ENCODE measurements around the gene ACACA.

The ACACA gene

GRCh38 chr17:37131669-37132611, 274.7 kb downstream of the ACACA start:
- no peak for DNase-seq (ENCODE audit: low read depth)

GRCh38 chr17:37130984-37131446, 275.6 kb downstream of the ACACA start:
- DNase-seq (ENCODE audit: low read depth), result no peak

- no peak for DNase-seq (ENCODE audit: low read depth)
Measured at GRCh38 chr17:37124821-37125173, 281.8 kb downstream of the ACACA start.

GRCh38 chr17:37123941-37124820, 282.5 kb downstream of the ACACA start:
- no peak for DNase-seq (ENCODE audit: low read depth)

- DNase-seq (ENCODE audit: low read depth), result no peak
Measured at GRCh38 chr17:37123386-37123785, 283.2 kb downstream of the ACACA start.

- no peak for DNase-seq (ENCODE audit: low read depth)
Measured at GRCh38 chr17:37121616-37122015, 285.0 kb downstream of the ACACA start.

- DNase-seq (ENCODE audit: low read depth), result no peak
Measured at GRCh38 chr17:37118366-37119137, 288.1 kb downstream of the ACACA start.

GRCh38 chr17:37117373-37118142, 289.1 kb downstream of the ACACA start:
- no peak for DNase-seq (ENCODE audit: low read depth)

GRCh38 chr17:37116671-37117185, 289.9 kb downstream of the ACACA start:
- no peak for DNase-seq (ENCODE audit: low read depth)

GRCh38 chr17:37111329-37111728, 295.3 kb downstream of the ACACA start:
- no peak for DNase-seq (ENCODE audit: low read depth)

GRCh38 chr17:37110746-37111145, 295.9 kb downstream of the ACACA start:
- DNase-seq (ENCODE audit: low read depth), result no peak

- DNase-seq (ENCODE audit: low read depth), result no peak
Measured at GRCh38 chr17:37109731-37110710, 296.6 kb downstream of the ACACA start.

- DNase-seq (ENCODE audit: low read depth), result no peak
Measured at GRCh38 chr17:37109106-37109505, 297.5 kb downstream of the ACACA start.

GRCh38 chr17:37107406-37108083, 299.1 kb downstream of the ACACA start:
- DNase-seq (ENCODE audit: low read depth), result no peak

- no peak for DNase-seq (ENCODE audit: low read depth)
Measured at GRCh38 chr17:37106049-37106448, 300.6 kb downstream of the ACACA start.

GRCh38 chr17:37103231-37103630, 303.4 kb downstream of the ACACA start:
- DNase-seq (ENCODE audit: low read depth), result no peak

- no peak for DNase-seq (ENCODE audit: low read depth)
Measured at GRCh38 chr17:37101306-37101705, 305.3 kb downstream of the ACACA start.

GRCh38 chr17:37100231-37100630, 306.4 kb downstream of the ACACA start:
- no peak for DNase-seq (ENCODE audit: low read depth)
